Progenitor cell of endocrine pancreas (in vitro differentiated cells): ENCODE results near the gene OVCH2. TPM values are rescaled to one million over a fixed set of nuclear protein-coding genes. Genes with fewer than 3 reads are reported as not detected.
A peak's percentile ranks its signal among the peaks of the same experiment; 100 is the strongest.

ENCODE experiments used
- DNase-seq: peaks from one replicate; pipeline ENCODE4 v3.0.0; 2021; ENCODE audit warnings: low spot score; ENCODE audit not compliant: unreplicated experiment
- H3K27ac Mint-ChIP-seq: 2 replicates; pipeline ENCODE4 v1.8.0; 2021; ENCODE audit warnings: mild to moderate bottlenecking, moderate library complexity, mixed read lengths
- H3K27me3 Mint-ChIP-seq: 2 replicates; pipeline ENCODE4 v1.8.0; 2021; ENCODE audit warnings: mixed read lengths
- H3K36me3 Mint-ChIP-seq: 2 replicates; pipeline ENCODE4 v1.8.0; 2022; ENCODE audit warnings: mixed read lengths; ENCODE audit not compliant: insufficient read depth
- H3K4me1 Mint-ChIP-seq: 2 replicates; pipeline ENCODE4 v1.8.0; 2021; ENCODE audit warnings: low read depth, mixed read lengths
- H3K4me3 Mint-ChIP-seq: 2 replicates; pipeline ENCODE4 v1.8.0; 2021; ENCODE audit warnings: low read depth, mild to moderate bottlenecking, moderate library complexity, mixed read lengths
- H3K9me3 Mint-ChIP-seq: 2 replicates; pipeline ENCODE4 v1.8.0; 2021; ENCODE audit warnings: low read depth, mixed read lengths
- CTCF ChIP-seq: fragments of 200-600 bp; sonication (generic); IDR thresholded peaks from one replicate; pipeline ENCODE4 v1.5.0; 2021; ENCODE audit warnings: antibody characterized with exemption, mild to moderate bottlenecking; ENCODE audit not compliant: unreplicated experiment
- total RNA-seq: library from RNA; stranded (reverse); gene quantifications from 2 replicates; pipeline ENCODE4 v1.2.1, GENCODE V29; 2021

Gene OVCH2
- total RNA-seq, 1 donor from 2014 or later: not detected

- peaks cover 3% of the 10 kb centered on the region for H3K36me3 Mint-ChIP-seq
Observed at GRCh38 chr11:7671347-7672215, 34.7 kb downstream of the OVCH2 start.

GRCh38 chr11:7670641-7671040 is 35.6 kb downstream of the OVCH2 start:
- no peak for TF ChIP-seq CTCF
- Mint-ChIP-seq H3K9me3 (no peaks in the 10 kb centered on the region), H3K4me3 (no peak overlapping the region), H3K27me3 (peaks cover 16% of the 10 kb centered on the region), H3K27ac (peak overlapping the region; percentile 92), H3K36me3 (peaks cover 7% of the 10 kb centered on the region), H3K4me1 (peaks cover 13% of the 10 kb centered on the region)
- DNase-seq: no peak

More at GRCh38 chr11:7671347-7672215, 34.7 kb downstream of the OVCH2 start:
- Mint-ChIP-seq H3K27ac (peak overlapping the region; percentile 83), H3K4me3 (peak overlapping the region; percentile 27), H3K9me3 (no peaks in the 10 kb centered on the region), H3K27me3 (peaks cover 18% of the 10 kb centered on the region), H3K4me1 (peaks cover 15% of the 10 kb centered on the region)
- TF ChIP-seq CTCF: no peak
- DNase-seq: no peak

- Mint-ChIP-seq H3K9me3 (no peaks in the 10 kb centered on the region), H3K27ac (peak overlapping the region; percentile 49), H3K4me3 (no peak overlapping the region), H3K4me1 (peaks cover 12% of the 10 kb centered on the region), H3K36me3 (peaks cover 19% of the 10 kb centered on the region), H3K27me3 (no peaks in the 10 kb centered on the region)
- TF ChIP-seq CTCF: no peak
- DNase-seq: no peak
Observed at GRCh38 chr11:7668911-7669310, 37.4 kb downstream of the OVCH2 start.

GRCh38 chr11:7668464-7668863 is 37.8 kb downstream of the OVCH2 start:
- TF ChIP-seq CTCF: no peak
- Mint-ChIP-seq H3K9me3 (no peaks in the 10 kb centered on the region), H3K4me1 (peaks cover 12% of the 10 kb centered on the region), H3K4me3 (no peak overlapping the region), H3K36me3 (peaks cover 23% of the 10 kb centered on the region), H3K27me3 (no peaks in the 10 kb centered on the region), H3K27ac (no peak overlapping the region)
- DNase-seq: no peak

DNA sequence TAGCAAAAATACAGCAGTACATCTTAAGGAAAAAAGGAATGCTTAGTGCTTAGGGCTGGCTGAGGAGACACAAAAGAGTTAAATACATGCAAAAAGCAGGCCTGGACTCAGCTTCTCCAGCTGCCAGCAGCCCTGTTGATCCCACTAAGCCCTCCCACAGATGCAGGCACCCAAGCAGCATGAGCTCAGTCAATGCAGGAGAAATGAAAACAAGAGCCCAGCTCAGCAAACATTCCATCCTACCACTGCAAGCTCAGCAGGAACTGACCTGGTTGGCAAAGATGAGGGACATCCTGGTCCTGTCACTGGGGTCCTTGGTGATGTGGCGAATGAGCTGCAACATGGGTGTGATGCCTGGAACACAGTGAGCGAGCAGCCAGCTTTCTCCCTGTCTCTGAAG is 38.8 kb downstream of the OVCH2 start:
- no peak overlapping the region for H3K27ac Mint-ChIP-seq
- peaks cover 26% of the 10 kb centered on the region for H3K36me3 Mint-ChIP-seq
- no peak for DNase-seq
- no peaks in the 10 kb centered on the region for H3K27me3 Mint-ChIP-seq
- H3K9me3 Mint-ChIP-seq: no peaks in the 10 kb centered on the region
- TF ChIP-seq CTCF: no peak
- no peak overlapping the region for H3K4me3 Mint-ChIP-seq
- H3K4me1 Mint-ChIP-seq: peaks cover 10% of the 10 kb centered on the region
